ENCODE data around the gene MANSC4.

Gene MANSC4

GRCh38 chr12:27730097-27730588 is 49.9 kb downstream of the MANSC4 start:
- no peak overlapping the region for H3K27ac ChIP-seq (ENCODE audit: low read length)
- no CpG with 5 or more reads among the region's 4 CpGs for WGBS (ENCODE audit: insufficient coverage, insufficient read length)
- H3K36me3 ChIP-seq (ENCODE audit: control insufficient read depth, insufficient read depth, low read length), result no peaks in the 10 kb centered on the region
- no peak for DNase-seq (ENCODE audit: low read depth, low spot score)
- H3K27me3 ChIP-seq (ENCODE audit: control insufficient read depth, insufficient read depth, low read length), result no peaks in the 10 kb centered on the region
- no peaks in the 10 kb centered on the region for H3K9me3 ChIP-seq (ENCODE audit: control insufficient read depth, insufficient read depth, low read length)
- no peaks in the 10 kb centered on the region for H3K4me1 ChIP-seq (ENCODE audit: control insufficient read depth, insufficient read depth, low read length)
- no peak overlapping the region for H3K4me3 ChIP-seq (ENCODE audit: low read length)

GRCh38 chr12:27723212-27723611 is 56.8 kb downstream of the MANSC4 start:
- no peaks in the 10 kb centered on the region for H3K4me1 ChIP-seq (ENCODE audit: control insufficient read depth, insufficient read depth, low read length)
- no peak for DNase-seq (ENCODE audit: low read depth, low spot score)
- H3K9me3 ChIP-seq (ENCODE audit: control insufficient read depth, insufficient read depth, low read length), result no peaks in the 10 kb centered on the region
- H3K36me3 ChIP-seq (ENCODE audit: control insufficient read depth, insufficient read depth, low read length), result peaks cover 2% of the 10 kb centered on the region; the same call in 1 of the 2 replicates
- H3K4me3 ChIP-seq (ENCODE audit: low read length), result no peak overlapping the region
- no peak overlapping the region for H3K27ac ChIP-seq (ENCODE audit: low read length)
- no peaks in the 10 kb centered on the region for H3K27me3 ChIP-seq (ENCODE audit: control insufficient read depth, insufficient read depth, low read length)
- no CpG with 5 or more reads among the region's 1 CpG for WGBS (ENCODE audit: insufficient coverage, insufficient read length)
